GM12874 (cell line): ENCODE data around the gene CDKN2C.

Source experiments
- CTCF ChIP-seq: IDR thresholded peaks from 2 replicates; pipeline ENCODE4 v1.5.1; 2011; ENCODE audit warnings: low read depth, mild to moderate bottlenecking, control low read depth, low read length, moderate library complexity; ENCODE audit not compliant: insufficient read depth

The CDKN2C gene

GRCh38 chr1:50978852-50979781 lies 9.1 kb downstream of the CDKN2C start:
- no peak for TF ChIP-seq CTCF

DNA sequence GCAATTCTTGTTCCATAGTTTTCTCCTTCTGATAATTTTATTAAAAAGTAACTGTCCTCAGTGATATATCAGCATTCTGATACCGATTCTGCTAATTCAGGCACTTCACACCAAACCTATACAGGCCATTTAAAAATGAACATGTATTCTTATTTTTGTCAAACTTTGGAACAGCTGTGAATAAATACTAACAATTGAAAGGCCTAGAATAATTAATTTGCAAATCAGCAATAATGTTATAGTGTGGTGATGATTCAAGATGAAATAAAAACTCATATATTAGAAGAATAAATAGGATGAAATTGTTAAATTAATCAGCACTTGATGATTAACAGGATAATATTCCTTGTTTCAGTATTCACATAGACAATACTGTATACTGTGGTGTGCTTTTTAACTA lies 9.9 kb downstream of the CDKN2C start:
- no peak for TF ChIP-seq CTCF

DNA sequence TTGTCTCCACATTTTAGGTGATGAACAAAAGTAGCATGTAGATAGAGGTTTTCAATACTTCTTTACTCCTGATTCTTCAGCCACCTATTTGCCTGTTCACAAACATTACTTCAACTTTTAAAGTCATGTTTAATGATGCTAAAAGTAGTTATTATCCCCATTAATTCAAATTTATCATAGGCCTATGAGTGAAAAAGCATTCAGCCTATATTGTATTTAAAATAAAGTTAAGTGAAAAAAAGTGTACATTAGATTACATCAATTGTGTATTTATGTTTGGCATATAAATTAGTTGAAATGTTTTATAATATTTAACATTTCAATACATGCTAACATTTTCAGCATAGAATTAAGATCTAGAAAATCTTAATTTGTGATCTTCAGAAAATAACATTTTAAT lies 10.5 kb downstream of the CDKN2C start:
- no peak for TF ChIP-seq CTCF

GRCh38 chr1:50981741-50982140 lies 11.7 kb downstream of the CDKN2C start:
- no peak for TF ChIP-seq CTCF

DNA sequence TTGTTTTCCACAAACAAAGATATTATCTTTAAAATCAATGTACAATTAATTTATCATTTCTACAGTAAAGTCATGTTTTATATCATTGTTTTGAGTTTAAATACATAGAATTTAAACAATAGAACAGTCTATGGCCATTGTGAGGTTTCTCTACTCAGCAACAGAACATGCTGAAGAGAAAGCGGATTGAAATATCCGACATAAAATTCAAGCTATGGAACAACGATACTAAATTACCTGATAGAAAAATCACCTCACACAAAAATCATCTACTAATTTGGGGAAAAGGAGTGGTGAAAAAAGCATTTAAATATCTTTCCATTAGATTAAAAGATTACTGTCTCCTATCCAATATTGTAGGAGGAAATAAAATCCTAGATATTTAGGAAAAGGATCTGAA lies 12.6 kb downstream of the CDKN2C start:
- no peak for TF ChIP-seq CTCF

- no peak for TF ChIP-seq CTCF
Measured at GRCh38 chr1:50983219-50983802, 13.3 kb downstream of the CDKN2C start.

GRCh38 chr1:50985094-50985493 lies 15.0 kb downstream of the CDKN2C start:
- no peak for TF ChIP-seq CTCF
